ENCODE measurements around the gene HMCN1.

Gene HMCN1

DNA sequence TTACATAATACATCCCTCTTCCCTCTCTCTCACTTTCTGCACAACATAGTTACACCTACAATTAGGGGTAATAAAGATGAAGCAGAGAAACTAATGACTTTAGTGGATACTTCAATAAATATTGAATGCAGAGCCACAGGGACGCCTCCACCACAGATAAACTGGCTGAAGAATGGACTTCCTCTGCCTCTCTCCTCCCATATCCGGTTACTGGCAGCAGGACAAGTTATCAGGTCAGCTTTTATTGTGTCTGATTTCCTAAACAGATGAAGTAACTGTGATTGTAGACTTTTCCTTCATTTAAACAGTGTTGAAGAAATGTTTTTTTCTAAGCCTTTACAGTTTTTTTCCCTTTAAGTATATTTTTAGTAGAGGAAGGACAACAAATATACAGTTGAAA, 359.2 kb downstream of the HMCN1 start:
- peaks cover 5% of the 10 kb centered on the region for H3K4me1 ChIP-seq (ENCODE audit: insufficient read depth, low read length)
- no peak overlapping the region for H3K9ac ChIP-seq (ENCODE audit: low read depth, low read length)
- H3K9me3 ChIP-seq (ENCODE audit: control insufficient read depth, insufficient read depth, low read length): no peaks in the 10 kb centered on the region
- no peaks in the 10 kb centered on the region for H3K36me3 ChIP-seq (ENCODE audit: insufficient read depth, low read length)

DNA sequence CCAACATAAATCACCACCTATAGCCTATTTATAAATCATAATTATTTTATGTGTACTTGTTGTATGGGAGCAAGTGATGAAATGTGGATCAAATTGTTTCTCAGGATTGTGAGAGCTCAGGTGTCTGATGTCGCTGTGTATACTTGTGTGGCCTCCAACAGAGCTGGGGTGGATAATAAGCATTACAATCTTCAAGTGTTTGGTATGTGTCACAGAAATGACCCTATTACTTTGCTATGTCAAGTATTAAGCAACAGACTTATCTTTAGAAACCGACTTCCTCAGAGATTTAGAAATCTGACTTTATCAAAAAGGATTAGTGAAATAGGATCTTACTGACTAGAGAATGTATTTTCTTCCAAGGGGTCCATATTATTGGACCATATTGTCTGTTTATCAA, 360.0 kb downstream of the HMCN1 start:
- H3K36me3 ChIP-seq (ENCODE audit: insufficient read depth, low read length): no peaks in the 10 kb centered on the region
- H3K4me1 ChIP-seq (ENCODE audit: insufficient read depth, low read length): peaks cover 5% of the 10 kb centered on the region
- no peaks in the 10 kb centered on the region for H3K9me3 ChIP-seq (ENCODE audit: control insufficient read depth, insufficient read depth, low read length)
- no peak overlapping the region for H3K9ac ChIP-seq (ENCODE audit: low read depth, low read length)

DNA sequence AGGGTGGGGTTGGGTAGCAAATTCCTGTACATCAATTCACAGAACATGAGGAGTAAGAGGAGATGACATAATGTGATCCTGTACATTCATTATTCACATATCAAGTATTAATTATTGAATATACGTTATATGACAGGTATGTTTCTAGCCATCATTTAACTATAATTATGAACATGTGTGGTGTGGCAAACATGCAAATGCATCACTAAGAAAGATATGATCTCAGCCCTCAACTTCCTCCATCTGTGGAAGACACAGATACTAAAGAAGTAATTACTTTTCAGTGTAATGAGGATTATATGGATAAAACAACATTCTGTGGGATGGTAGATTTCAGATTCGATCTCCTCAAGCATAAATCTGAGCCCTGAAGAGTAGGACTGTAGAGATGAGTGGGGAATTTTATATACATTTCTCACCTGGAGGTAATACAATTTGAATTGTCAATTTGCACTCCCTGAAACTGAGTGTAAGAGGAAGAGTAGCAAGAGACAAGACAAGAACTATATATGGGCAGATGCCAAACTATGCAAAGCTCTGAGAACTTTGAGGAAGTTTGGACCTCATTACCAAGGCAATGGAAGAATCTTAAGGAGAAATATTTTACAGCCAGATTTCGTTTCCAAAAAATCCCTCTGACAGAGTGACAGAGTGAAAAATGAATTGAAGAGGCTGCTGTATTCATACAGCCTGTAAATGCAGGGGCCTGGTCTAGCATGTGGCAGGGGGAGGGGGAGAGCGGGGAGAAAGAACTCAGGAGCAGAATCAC, 365.3 kb downstream of the HMCN1 start:
- H3K9ac ChIP-seq (ENCODE audit: low read depth, low read length): no peak overlapping the region
- no peaks in the 10 kb centered on the region for H3K4me1 ChIP-seq (ENCODE audit: insufficient read depth, low read length)
- H3K36me3 ChIP-seq (ENCODE audit: insufficient read depth, low read length): no peaks in the 10 kb centered on the region; the same call in 1 of the 2 replicates
- no peaks in the 10 kb centered on the region for H3K9me3 ChIP-seq (ENCODE audit: control insufficient read depth, insufficient read depth, low read length)

DNA sequence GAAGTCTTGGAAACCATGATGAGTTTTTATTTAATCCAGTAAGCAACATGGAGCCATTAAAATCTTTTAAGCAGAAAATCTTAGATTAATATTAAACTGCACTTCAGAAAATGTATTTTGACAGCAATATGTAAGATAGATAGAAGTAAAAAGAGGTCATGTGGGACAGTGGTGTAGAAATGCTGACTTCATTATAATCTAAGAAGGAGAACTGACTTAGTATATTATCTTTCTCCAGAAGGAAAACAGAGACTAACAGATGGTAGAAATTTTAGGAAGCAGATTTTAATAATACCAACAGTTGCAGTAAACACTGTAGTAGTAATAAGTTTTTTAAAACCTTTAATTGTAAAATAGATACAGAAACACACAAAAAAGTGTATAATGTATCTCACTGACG, 367.9 kb downstream of the HMCN1 start:
- H3K9me3 ChIP-seq (ENCODE audit: control insufficient read depth, insufficient read depth, low read length): no peaks in the 10 kb centered on the region
- H3K9ac ChIP-seq (ENCODE audit: low read depth, low read length): no peak overlapping the region
- no peaks in the 10 kb centered on the region for H3K4me1 ChIP-seq (ENCODE audit: insufficient read depth, low read length)
- no peaks in the 10 kb centered on the region; the same call in 1 of the 2 replicates for H3K36me3 ChIP-seq (ENCODE audit: insufficient read depth, low read length)

DNA sequence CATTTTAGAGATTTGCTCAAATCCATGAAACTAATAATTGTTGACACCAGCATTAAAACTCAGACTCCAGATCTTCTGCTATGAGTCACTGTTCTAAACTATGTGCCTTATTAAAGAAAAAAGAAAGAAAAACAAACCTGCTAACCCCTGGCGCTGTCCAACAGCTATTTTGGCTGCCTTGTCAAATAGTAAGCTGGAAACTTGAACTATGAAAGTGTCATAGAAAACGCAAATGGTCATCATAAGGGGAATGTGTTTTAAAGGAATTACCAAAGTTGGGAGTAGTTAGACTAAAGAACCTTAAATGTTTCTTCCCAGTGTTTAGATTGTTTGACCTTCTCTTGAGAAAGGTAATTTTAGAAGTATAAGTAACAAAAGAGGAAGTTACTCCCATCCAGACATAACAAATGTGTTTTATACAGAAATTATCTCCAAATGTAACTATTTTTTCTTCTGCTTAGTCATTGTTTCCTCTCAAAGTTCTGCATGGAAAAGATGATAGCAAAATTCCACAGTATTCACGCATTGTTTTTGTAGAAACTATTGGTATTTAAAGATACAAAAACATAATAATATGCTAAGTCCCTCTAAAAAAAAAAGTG, 368.5 kb downstream of the HMCN1 start:
- H3K9ac ChIP-seq (ENCODE audit: low read depth, low read length): no peak overlapping the region
- H3K36me3 ChIP-seq (ENCODE audit: insufficient read depth, low read length): no peaks in the 10 kb centered on the region; the same call in 1 of the 2 replicates
- no peaks in the 10 kb centered on the region for H3K9me3 ChIP-seq (ENCODE audit: control insufficient read depth, insufficient read depth, low read length)
- no peaks in the 10 kb centered on the region for H3K4me1 ChIP-seq (ENCODE audit: insufficient read depth, low read length)

DNA sequence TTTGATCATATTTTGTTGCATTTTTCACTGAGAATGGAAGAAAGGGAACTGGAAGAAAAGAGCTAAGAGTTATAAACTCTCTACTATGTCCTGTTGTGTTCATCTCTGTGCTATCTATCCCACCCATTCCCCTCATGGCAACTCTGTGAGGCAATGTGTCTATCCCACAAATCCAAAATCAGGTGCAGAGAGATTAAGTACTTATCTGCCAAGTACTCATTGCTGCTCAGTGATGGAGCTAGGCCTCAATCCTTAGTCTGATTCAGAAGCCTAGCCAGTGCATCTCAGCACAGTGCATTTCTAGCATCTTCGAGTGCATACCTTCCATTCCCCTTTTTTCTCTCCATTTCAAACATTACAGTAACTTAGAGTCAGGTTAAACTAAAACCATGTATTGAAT, 370.3 kb downstream of the HMCN1 start:
- no peaks in the 10 kb centered on the region for H3K9me3 ChIP-seq (ENCODE audit: control insufficient read depth, insufficient read depth, low read length)
- no peak overlapping the region for H3K9ac ChIP-seq (ENCODE audit: low read depth, low read length)

DNA sequence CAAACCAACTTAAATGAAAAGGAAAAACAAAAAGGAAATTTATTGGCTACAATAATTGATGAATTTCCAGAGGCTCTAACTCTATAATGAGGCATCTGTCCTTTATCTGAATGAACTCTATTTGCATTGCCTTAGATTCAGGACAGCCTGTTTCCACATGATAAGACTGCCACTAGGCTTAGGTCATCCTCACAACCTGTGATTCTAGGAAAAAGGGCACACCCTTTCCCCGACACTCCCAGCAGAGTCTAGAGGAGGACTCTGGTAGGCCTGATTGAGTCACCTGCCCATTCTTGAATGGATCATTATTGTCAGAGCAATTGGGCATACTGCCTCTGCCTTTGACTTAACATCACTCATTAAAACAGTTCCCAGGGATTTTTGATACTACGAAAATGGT, 378.1 kb downstream of the HMCN1 start:
- H3K4me1 ChIP-seq (ENCODE audit: insufficient read depth, low read length): no peaks in the 10 kb centered on the region
- no peaks in the 10 kb centered on the region for H3K9me3 ChIP-seq (ENCODE audit: control insufficient read depth, insufficient read depth, low read length)
- H3K36me3 ChIP-seq (ENCODE audit: insufficient read depth, low read length): no peaks in the 10 kb centered on the region; the same call in 1 of the 2 replicates
- no peak overlapping the region for H3K9ac ChIP-seq (ENCODE audit: low read depth, low read length)

More for the DNA sequence above, 370.3 kb downstream of the HMCN1 start:
- H3K36me3 ChIP-seq (ENCODE audit: insufficient read depth, low read length): no peaks in the 10 kb centered on the region; the same call in 1 of the 2 replicates
- H3K4me1 ChIP-seq (ENCODE audit: insufficient read depth, low read length): no peaks in the 10 kb centered on the region

DNA sequence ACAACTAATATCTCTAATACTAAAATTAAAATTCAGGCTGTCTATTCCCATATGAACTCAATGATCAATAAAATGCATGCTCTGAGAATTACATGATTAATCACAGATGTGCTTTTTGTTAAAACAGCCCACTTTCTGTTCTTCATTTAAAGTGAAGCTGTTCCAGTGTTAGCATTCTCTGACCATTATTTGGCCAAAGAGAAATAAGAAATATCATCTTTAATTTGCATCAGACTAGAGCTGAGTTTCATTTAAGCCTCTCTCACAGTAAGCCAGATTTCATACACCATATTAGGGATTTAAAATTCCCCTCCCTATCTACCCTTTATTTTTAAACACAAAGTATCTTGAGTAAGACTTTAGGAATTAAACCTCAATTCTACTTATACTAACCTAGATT, 379.3 kb downstream of the HMCN1 start:
- H3K9me3 ChIP-seq (ENCODE audit: control insufficient read depth, insufficient read depth, low read length): no peaks in the 10 kb centered on the region
- no peaks in the 10 kb centered on the region for H3K4me1 ChIP-seq (ENCODE audit: insufficient read depth, low read length)
- no peaks in the 10 kb centered on the region; the same call in 1 of the 2 replicates for H3K36me3 ChIP-seq (ENCODE audit: insufficient read depth, low read length)
- no peak overlapping the region for H3K9ac ChIP-seq (ENCODE audit: low read depth, low read length)

DNA sequence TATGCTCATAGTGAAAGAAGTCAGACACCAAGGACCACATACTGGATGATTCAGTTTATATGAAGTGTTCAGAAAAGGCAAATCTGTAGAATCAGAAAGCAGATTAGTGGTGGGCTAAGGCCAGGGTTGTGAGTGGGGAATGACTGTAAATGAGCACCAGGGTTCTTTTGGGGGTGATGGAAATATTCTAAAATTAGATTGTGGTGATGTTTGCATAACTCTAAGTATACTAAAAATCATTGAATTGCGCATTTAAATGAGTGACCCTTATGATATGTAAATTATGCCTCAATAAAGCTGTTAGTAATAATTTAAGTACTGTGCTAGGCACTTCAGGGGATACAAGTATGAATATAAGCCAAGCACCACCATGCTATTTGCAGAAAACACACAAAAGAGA, 384.5 kb downstream of the HMCN1 start:
- no peaks in the 10 kb centered on the region for H3K4me1 ChIP-seq (ENCODE audit: insufficient read depth, low read length)
- no peaks in the 10 kb centered on the region for H3K9me3 ChIP-seq (ENCODE audit: control insufficient read depth, insufficient read depth, low read length)
- H3K36me3 ChIP-seq (ENCODE audit: insufficient read depth, low read length): no peaks in the 10 kb centered on the region
- H3K9ac ChIP-seq (ENCODE audit: low read depth, low read length): no peak overlapping the region

DNA sequence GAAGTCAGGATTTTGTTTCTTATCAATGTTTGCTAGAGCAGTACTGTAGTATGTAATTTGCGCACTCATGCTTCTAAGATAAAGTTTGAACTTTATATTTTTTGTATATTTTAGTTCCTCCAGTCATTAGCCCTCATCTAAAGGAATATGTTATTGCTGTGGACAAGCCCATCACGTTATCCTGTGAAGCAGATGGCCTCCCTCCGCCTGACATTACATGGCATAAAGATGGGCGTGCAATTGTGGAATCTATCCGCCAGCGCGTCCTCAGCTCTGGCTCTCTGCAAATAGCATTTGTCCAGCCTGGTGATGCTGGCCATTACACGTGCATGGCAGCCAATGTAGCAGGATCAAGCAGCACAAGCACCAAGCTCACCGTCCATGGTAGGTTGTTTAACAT, 388.6 kb downstream of the HMCN1 start:
- no peaks in the 10 kb centered on the region for H3K36me3 ChIP-seq (ENCODE audit: insufficient read depth, low read length)
- no peaks in the 10 kb centered on the region for H3K9me3 ChIP-seq (ENCODE audit: control insufficient read depth, insufficient read depth, low read length)
- no peak overlapping the region for H3K9ac ChIP-seq (ENCODE audit: low read depth, low read length)

DNA sequence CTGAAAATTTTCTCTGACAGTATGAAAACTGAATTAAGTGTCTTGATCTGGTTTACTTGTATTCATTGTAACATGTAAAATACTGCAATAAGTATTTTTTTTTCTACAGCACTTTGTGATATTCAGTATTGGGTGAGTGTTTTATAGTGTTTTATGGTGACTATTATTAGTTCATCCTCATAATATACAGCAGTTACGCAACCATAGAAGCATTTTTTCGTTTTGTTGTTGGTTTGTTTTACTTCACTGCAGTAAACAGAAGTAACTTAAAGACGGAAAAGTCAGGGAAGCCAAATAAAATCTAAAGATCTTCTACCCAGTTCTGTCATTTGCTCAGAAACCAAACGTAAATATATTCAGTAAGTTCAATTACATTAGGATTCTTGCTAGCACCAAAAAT, 390.8 kb downstream of the HMCN1 start:
- H3K4me1 ChIP-seq (ENCODE audit: insufficient read depth, low read length): no peaks in the 10 kb centered on the region
- H3K36me3 ChIP-seq (ENCODE audit: insufficient read depth, low read length): no peaks in the 10 kb centered on the region
- H3K9ac ChIP-seq (ENCODE audit: low read depth, low read length): no peak overlapping the region
- no peaks in the 10 kb centered on the region for H3K9me3 ChIP-seq (ENCODE audit: control insufficient read depth, insufficient read depth, low read length)

More for the DNA sequence above, 388.6 kb downstream of the HMCN1 start:
- H3K4me1 ChIP-seq (ENCODE audit: insufficient read depth, low read length): no peaks in the 10 kb centered on the region

DNA sequence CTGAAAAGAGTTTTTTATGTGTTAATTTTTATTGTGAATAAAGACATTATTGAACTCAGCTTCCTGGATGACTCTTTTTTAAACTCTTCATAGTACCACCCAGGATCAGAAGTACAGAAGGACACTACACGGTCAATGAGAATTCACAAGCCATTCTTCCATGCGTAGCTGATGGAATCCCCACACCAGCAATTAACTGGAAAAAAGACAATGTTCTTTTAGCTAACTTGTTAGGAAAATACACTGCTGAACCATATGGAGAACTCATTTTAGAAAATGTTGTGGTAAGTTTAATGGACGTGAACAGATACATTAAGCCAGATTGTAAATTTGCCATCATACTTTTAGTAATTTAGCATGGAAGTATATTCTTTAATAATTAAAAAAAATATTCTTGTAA, 391.3 kb downstream of the HMCN1 start:
- H3K9ac ChIP-seq (ENCODE audit: low read depth, low read length): no peak overlapping the region
- no peaks in the 10 kb centered on the region for H3K9me3 ChIP-seq (ENCODE audit: control insufficient read depth, insufficient read depth, low read length)
- H3K4me1 ChIP-seq (ENCODE audit: insufficient read depth, low read length): no peaks in the 10 kb centered on the region
- no peaks in the 10 kb centered on the region for H3K36me3 ChIP-seq (ENCODE audit: insufficient read depth, low read length)

DNA sequence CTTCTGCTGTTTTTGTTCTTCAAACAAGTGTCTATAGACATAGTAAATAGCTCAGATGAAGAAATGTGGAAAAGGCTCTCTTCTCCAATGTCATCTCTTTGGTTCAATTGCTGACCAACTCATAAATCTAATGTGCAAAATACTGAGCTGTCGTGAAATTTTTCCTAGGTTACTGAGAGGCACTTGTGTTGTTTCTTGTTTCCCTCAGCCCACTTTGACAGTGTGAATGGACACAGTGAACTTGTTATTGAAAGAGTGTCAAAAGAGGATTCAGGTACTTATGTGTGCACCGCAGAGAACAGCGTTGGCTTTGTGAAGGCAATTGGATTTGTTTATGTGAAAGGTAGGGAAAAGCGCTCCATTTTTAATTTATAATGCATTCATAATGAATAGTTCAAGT, 395.6 kb downstream of the HMCN1 start:
- no peaks in the 10 kb centered on the region for H3K9me3 ChIP-seq (ENCODE audit: control insufficient read depth, insufficient read depth, low read length)
- H3K9ac ChIP-seq (ENCODE audit: low read depth, low read length): no peak overlapping the region
- no peaks in the 10 kb centered on the region for H3K36me3 ChIP-seq (ENCODE audit: insufficient read depth, low read length)
- no peaks in the 10 kb centered on the region for H3K4me1 ChIP-seq (ENCODE audit: insufficient read depth, low read length)

DNA sequence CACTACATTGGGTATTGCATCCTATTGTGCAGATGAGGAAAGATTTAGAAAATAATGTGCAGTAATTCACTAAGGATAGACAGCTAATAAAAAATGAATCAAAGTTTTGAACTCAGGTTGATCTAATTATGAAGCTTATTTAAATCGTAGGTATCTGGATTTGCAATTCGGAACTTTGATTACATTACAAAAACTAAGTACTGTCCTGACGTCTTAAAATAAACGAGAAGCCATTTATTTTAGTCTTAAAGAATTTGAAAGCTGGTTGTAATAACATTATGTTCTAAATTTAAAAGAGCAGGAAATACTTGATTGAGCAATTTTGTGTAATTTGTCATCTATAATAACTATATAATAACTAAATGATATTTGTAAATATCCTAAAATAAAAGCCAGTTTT, 404.9 kb downstream of the HMCN1 start:
- Histone ChIP-seq H3K36me3 (ENCODE audit: insufficient read depth, low read length) (no peaks in the 10 kb centered on the region), H3K9me3 (ENCODE audit: control insufficient read depth, insufficient read depth, low read length) (no peaks in the 10 kb centered on the region), H3K9ac (ENCODE audit: low read depth, low read length) (no peak overlapping the region), H3K4me1 (ENCODE audit: insufficient read depth, low read length) (no peaks in the 10 kb centered on the region)

DNA sequence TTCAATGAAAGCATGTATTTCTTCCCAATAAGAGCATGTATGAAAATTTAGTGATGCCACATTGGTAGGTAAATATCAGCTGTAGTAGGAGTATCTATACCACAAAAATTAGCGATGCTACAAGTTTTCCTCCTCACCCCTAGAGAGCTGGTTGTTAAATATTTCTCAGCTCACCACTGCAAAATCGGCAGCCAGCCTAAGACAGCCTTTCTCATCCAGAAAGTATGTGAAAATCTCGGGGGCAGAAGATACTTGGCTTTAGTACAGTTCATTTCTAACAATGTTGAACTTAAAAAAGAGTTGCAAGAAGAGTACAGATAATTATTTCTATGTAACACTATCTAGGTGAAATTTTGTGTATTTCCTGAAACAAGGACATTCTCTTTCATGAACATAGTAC, 405.5 kb downstream of the HMCN1 start:
- Histone ChIP-seq H3K36me3 (ENCODE audit: insufficient read depth, low read length) (no peaks in the 10 kb centered on the region), H3K4me1 (ENCODE audit: insufficient read depth, low read length) (no peaks in the 10 kb centered on the region), H3K9me3 (ENCODE audit: control insufficient read depth, insufficient read depth, low read length) (no peaks in the 10 kb centered on the region), H3K9ac (ENCODE audit: low read depth, low read length) (no peak overlapping the region)

Measured in ES-I3 (cell line).